Measurements from ENCODE around the gene ULBP3. TPM values are rescaled to one million over a fixed set of nuclear protein-coding genes. Genes with fewer than 3 reads are reported as not detected.

Gene ULBP3
- total RNA-seq, 5 donors from 2014 or later (not counting 1 experiment from before 2014, with no cell fraction given), result 0.35 to 1.3 (median 0.79) TPM

GRCh38 chr6:150055131-150055530, 13.8 kb downstream of the ULBP3 start:
- no peaks in the 10 kb centered on the region for H3K9me3 Mint-ChIP-seq
- peaks cover 68 to 82% of the 10 kb centered on the region in 2 donors for H3K27me3 Mint-ChIP-seq
- POLR2A ChIA-PET, result no interaction called here
- H3K4me3 Mint-ChIP-seq, result no peak overlapping the region
- H3K27ac Mint-ChIP-seq, result no peak overlapping the region
- DNase-seq (no peak), ATAC-seq (replicated peaks in 1 of 4) (no peak)
- Histone ChIP-seq H3K9me3 (no peaks in the 10 kb centered on the region), H3K4me3 (ENCODE audit: control insufficient read depth in 1 of 2, extremely low read depth in 1 of 2, low read length in 1 of 2) (no peak overlapping the region), H3K4me1 (ENCODE audit: control insufficient read depth in 1 of 2, extremely low read depth in 1 of 2, insufficient read depth in 2 of 2, low read length in 2 of 2) (peaks cover 2 to 6% of the 10 kb centered on the region in 2 experiments), H3K27me3 (replicated peaks in 1 of 2; ENCODE audit: control insufficient read depth in 2 of 2, extremely low read depth in 1 of 2, insufficient read depth in 2 of 2, low read length in 1 of 2) (peaks cover 0 to 64% of the 10 kb centered on the region in 2 experiments), H3K36me3 (ENCODE audit: control insufficient read depth in 2 of 2, extremely low read depth in 1 of 2, insufficient read depth in 1 of 2, low read length in 1 of 2) (no peaks in the 10 kb centered on the region), H3K27ac (ENCODE audit: low read length) (no peak overlapping the region)
- no peaks in the 10 kb centered on the region for H3K36me3 Mint-ChIP-seq
- peaks cover 5 to 6% (median 5%) of the 10 kb centered on the region in 3 donors for H3K4me1 Mint-ChIP-seq
- CTCF ChIA-PET, result interaction anchor here (0.7 to 1.6 kb wide), 5 partner anchors 15 to 452 kb away, joined by 3 to 6 read pairs (median 4); no protein-coding TSS in a partner anchor
- 74% methylated on average over 10 of the region's 10 CpGs for WGBS (ENCODE audit: insufficient coverage)

DNA sequence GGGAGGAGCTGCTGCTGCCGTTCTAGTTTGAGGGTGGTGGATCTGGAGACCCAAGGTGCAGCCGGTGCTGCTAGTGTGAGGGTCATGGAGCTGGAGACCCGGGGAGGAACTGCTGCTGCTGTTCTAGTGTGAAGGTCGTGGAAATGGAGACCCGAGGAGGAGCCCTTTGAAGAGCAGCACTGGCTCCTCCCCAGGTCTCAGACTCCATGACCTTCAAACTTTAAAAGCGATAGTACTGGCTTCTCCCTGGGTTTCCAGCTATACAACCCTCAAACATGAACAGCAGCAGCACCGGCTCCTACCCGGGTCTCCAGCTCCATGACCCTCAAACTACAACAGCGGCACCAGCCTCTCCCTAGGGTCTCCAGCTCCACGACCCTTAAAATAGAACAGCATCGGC, 15.5 kb downstream of the ULBP3 start:
- Mint-ChIP-seq H3K9me3 (no peaks in the 10 kb centered on the region), H3K27me3 (peaks cover 58 to 79% of the 10 kb centered on the region in 2 donors), H3K27ac (no peak overlapping the region), H3K4me3 (no peak overlapping the region), H3K36me3 (no peaks in the 10 kb centered on the region), H3K4me1 (no peaks in the 10 kb centered on the region)
- Histone ChIP-seq H3K36me3 (ENCODE audit: control insufficient read depth in 2 of 2, extremely low read depth in 1 of 2, insufficient read depth in 1 of 2, low read length in 1 of 2) (no peaks in the 10 kb centered on the region), H3K27ac (ENCODE audit: low read length) (no peak overlapping the region), H3K4me1 (ENCODE audit: control insufficient read depth in 1 of 2, extremely low read depth in 1 of 2, insufficient read depth in 2 of 2, low read length in 2 of 2) (no peaks in the 10 kb centered on the region), H3K27me3 (replicated peaks in 1 of 2; ENCODE audit: control insufficient read depth in 2 of 2, extremely low read depth in 1 of 2, insufficient read depth in 2 of 2, low read length in 1 of 2) (peaks cover 0 to 66% of the 10 kb centered on the region in 2 experiments), H3K4me3 (ENCODE audit: control insufficient read depth in 1 of 2, extremely low read depth in 1 of 2, low read length in 1 of 2) (no peak overlapping the region), H3K9me3 (no peaks in the 10 kb centered on the region)
- ChIA-PET CTCF (interaction anchor here in 1 of 2 donors (0.9 kb wide), 1 partner anchor 34 kb away, joined by 3 read pairs; no protein-coding TSS in a partner anchor), POLR2A (no interaction called here)
- DNase-seq, result no peak
- 88% methylated on average over 8 of the region's 11 CpGs for WGBS (ENCODE audit: insufficient coverage)
- ATAC-seq (replicated peaks in 1 of 4), result no peak

- CTCF ChIA-PET, result interaction anchor here in 1 of 2 donors (1.3 kb wide), 1 partner anchor 20 kb away, joined by 3 read pairs; no protein-coding TSS in a partner anchor
- H3K27ac Mint-ChIP-seq, result no peak overlapping the region
- no peak for ATAC-seq (replicated peaks in 1 of 4)
Observed at GRCh38 chr6:150050846-150051245, 18.1 kb downstream of the ULBP3 start.

GRCh38 chr6:150048099-150048498, 20.8 kb downstream of the ULBP3 start:
- Mint-ChIP-seq H3K4me3 (no peak overlapping the region), H3K4me1 (peaks cover 3 to 7% (median 4%) of the 10 kb centered on the region in 3 donors), H3K9me3 (no peaks in the 10 kb centered on the region), H3K27me3 (peaks cover 28 to 68% of the 10 kb centered on the region in 2 donors), H3K36me3 (no peaks in the 10 kb centered on the region), H3K27ac (no peak overlapping the region)
- no peaks in the 10 kb centered on the region for H3K36me3 ChIP-seq (ENCODE audit: control insufficient read depth in 2 of 2, extremely low read depth in 1 of 2, insufficient read depth in 1 of 2, low read length in 1 of 2)
- peaks cover 0 to 54% of the 10 kb centered on the region in 2 experiments for H3K27me3 ChIP-seq (replicated peaks in 1 of 2; ENCODE audit: control insufficient read depth in 2 of 2, extremely low read depth in 1 of 2, insufficient read depth in 2 of 2, low read length in 1 of 2)
- no peaks in the 10 kb centered on the region for H3K9me3 ChIP-seq
- ChIA-PET CTCF (no interaction called here), POLR2A (no interaction called here)
- no CpG with 5 or more reads among the region's 4 CpGs for WGBS (ENCODE audit: insufficient coverage)
- ATAC-seq (replicated peaks in 1 of 4) (peak in 2 of 4 experiments; percentile 37 to 50), DNase-seq (no peak)
- no peak overlapping the region for H3K27ac ChIP-seq (ENCODE audit: low read length)
- no peak overlapping the region for H3K4me3 ChIP-seq (ENCODE audit: control insufficient read depth in 1 of 2, extremely low read depth in 1 of 2, low read length in 1 of 2)
- peaks cover 0 to 4% of the 10 kb centered on the region in 2 experiments for H3K4me1 ChIP-seq (ENCODE audit: control insufficient read depth in 1 of 2, extremely low read depth in 1 of 2, insufficient read depth in 2 of 2, low read length in 2 of 2)

More at GRCh38 chr6:150050846-150051245, 18.1 kb downstream of the ULBP3 start:
- 25% methylated on average over 1 of the region's 4 CpGs for WGBS (ENCODE audit: insufficient coverage)
- Histone ChIP-seq H3K27me3 (replicated peaks in 1 of 2; ENCODE audit: control insufficient read depth in 2 of 2, extremely low read depth in 1 of 2, insufficient read depth in 2 of 2, low read length in 1 of 2) (peaks cover 0 to 57% of the 10 kb centered on the region in 2 experiments), H3K4me3 (ENCODE audit: control insufficient read depth in 1 of 2, extremely low read depth in 1 of 2, low read length in 1 of 2) (no peak overlapping the region), H3K4me1 (ENCODE audit: control insufficient read depth in 1 of 2, extremely low read depth in 1 of 2, insufficient read depth in 2 of 2, low read length in 2 of 2) (peaks cover 0 to 4% of the 10 kb centered on the region in 2 experiments), H3K27ac (ENCODE audit: low read length) (no peak overlapping the region), H3K36me3 (ENCODE audit: control insufficient read depth in 2 of 2, extremely low read depth in 1 of 2, insufficient read depth in 1 of 2, low read length in 1 of 2) (no peaks in the 10 kb centered on the region), H3K9me3 (no peaks in the 10 kb centered on the region)
- no peaks in the 10 kb centered on the region for H3K9me3 Mint-ChIP-seq
- no peaks in the 10 kb centered on the region for H3K36me3 Mint-ChIP-seq
- H3K27me3 Mint-ChIP-seq, result peaks cover 52 to 75% of the 10 kb centered on the region in 2 donors
- POLR2A ChIA-PET, result no interaction called here
- no peak for DNase-seq
- peaks cover 3 to 7% (median 4%) of the 10 kb centered on the region in 3 donors for H3K4me1 Mint-ChIP-seq
- no peak overlapping the region for H3K4me3 Mint-ChIP-seq

DNA sequence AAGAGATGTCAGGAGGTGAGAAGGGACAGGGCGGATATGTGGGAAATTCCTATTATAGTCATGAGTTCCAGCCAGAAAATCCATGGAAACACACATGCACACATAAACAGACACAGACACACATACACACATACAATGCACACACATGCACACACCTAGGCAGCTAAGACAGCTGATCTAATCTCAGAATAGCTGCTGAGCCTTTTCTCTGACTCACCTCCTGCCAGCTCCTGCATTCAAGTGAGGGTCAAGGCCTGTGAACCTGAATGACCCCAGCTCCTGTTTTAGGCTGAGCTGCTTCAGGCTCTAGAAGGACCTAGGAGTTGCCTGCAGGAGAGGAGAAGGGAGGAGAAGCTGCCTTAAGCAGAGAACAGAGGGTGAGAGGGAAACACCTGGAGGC, 22.0 kb downstream of the ULBP3 start:
- Mint-ChIP-seq H3K27me3 (peaks cover 21 to 66% of the 10 kb centered on the region in 2 donors), H3K4me1 (peaks cover 3 to 7% (median 4%) of the 10 kb centered on the region in 3 donors), H3K9me3 (no peaks in the 10 kb centered on the region), H3K4me3 (no peak overlapping the region), H3K36me3 (no peaks in the 10 kb centered on the region), H3K27ac (no peak overlapping the region)
- H3K4me3 ChIP-seq (ENCODE audit: control insufficient read depth in 1 of 2, extremely low read depth in 1 of 2, low read length in 1 of 2), result no peak overlapping the region
- no CpG with 5 or more reads among the region's 1 CpG for WGBS (ENCODE audit: insufficient coverage)
- H3K4me1 ChIP-seq (ENCODE audit: control insufficient read depth in 1 of 2, extremely low read depth in 1 of 2, insufficient read depth in 2 of 2, low read length in 2 of 2), result peaks cover 0 to 4% of the 10 kb centered on the region in 2 experiments
- no peak for ATAC-seq (replicated peaks in 1 of 4)
- no peak for DNase-seq
- H3K36me3 ChIP-seq (ENCODE audit: control insufficient read depth in 2 of 2, extremely low read depth in 1 of 2, insufficient read depth in 1 of 2, low read length in 1 of 2), result no peaks in the 10 kb centered on the region
- no peaks in the 10 kb centered on the region for H3K9me3 ChIP-seq
- ChIA-PET POLR2A (no interaction called here), CTCF (no interaction called here)
- peaks cover 0 to 48% of the 10 kb centered on the region in 2 experiments for H3K27me3 ChIP-seq (replicated peaks in 1 of 2; ENCODE audit: control insufficient read depth in 2 of 2, extremely low read depth in 1 of 2, insufficient read depth in 2 of 2, low read length in 1 of 2)
- no peak overlapping the region for H3K27ac ChIP-seq (ENCODE audit: low read length)

DNA sequence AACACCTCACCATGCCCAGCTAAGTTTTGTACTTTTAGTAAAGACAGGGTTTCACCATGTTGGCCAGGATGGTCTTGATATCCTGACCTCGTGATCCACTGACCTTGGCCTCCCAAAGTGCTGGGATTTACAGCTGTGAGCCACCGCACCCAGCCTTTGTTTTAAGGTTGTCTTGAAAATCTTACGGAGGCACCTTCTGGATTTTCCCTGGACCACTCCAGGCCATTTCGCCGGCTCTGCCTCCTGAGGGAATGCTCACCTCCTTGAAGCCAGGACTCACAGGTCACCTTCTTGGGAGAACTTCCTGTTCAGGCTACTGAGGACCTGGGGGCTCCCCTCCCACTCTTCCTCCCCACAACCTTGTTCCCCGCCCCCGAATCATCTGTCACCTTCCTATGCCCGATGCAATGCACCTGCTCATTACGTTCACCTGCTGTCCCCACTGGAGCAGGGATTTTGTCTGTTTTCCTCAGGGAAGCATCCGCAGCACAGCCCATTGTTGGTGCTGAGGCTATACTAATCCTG, 24.2 kb downstream of the ULBP3 start:
- H3K4me3 ChIP-seq (ENCODE audit: control insufficient read depth in 1 of 2, extremely low read depth in 1 of 2, low read length in 1 of 2), result no peak overlapping the region
- H3K36me3 Mint-ChIP-seq, result no peaks in the 10 kb centered on the region
- POLR2A ChIA-PET, result no interaction called here
- H3K27me3 ChIP-seq (replicated peaks in 1 of 2; ENCODE audit: control insufficient read depth in 2 of 2, extremely low read depth in 1 of 2, insufficient read depth in 2 of 2, low read length in 1 of 2), result peaks cover 0 to 51% of the 10 kb centered on the region in 2 experiments
- H3K27ac Mint-ChIP-seq, result no peak overlapping the region
- H3K4me1 ChIP-seq (ENCODE audit: control insufficient read depth in 1 of 2, extremely low read depth in 1 of 2, insufficient read depth in 2 of 2, low read length in 2 of 2), result peaks cover 0 to 4% of the 10 kb centered on the region in 2 experiments
- no peaks in the 10 kb centered on the region for H3K9me3 Mint-ChIP-seq
- DNase-seq (no peak), ATAC-seq (replicated peaks in 1 of 4) (no peak)
- peaks cover 3 to 7% (median 4%) of the 10 kb centered on the region in 3 donors for H3K4me1 Mint-ChIP-seq
- H3K27me3 Mint-ChIP-seq, result peaks cover 20 to 68% of the 10 kb centered on the region in 2 donors
- CTCF ChIA-PET, result no interaction called here
- WGBS (ENCODE audit: insufficient coverage), result 88% methylated on average over 5 of the region's 10 CpGs
- no peak overlapping the region for H3K27ac ChIP-seq (ENCODE audit: low read length)
- no peak overlapping the region for H3K4me3 Mint-ChIP-seq
- H3K9me3 ChIP-seq, result no peaks in the 10 kb centered on the region
- H3K36me3 ChIP-seq (ENCODE audit: control insufficient read depth in 2 of 2, extremely low read depth in 1 of 2, insufficient read depth in 1 of 2, low read length in 1 of 2), result no peaks in the 10 kb centered on the region
